WTC11 (cell line): Measurements from ENCODE around the gene DAND5. TPM values are rescaled to one million over a fixed set of nuclear protein-coding genes. Genes with fewer than 3 reads are reported as not detected.
A peak's percentile ranks its signal among the peaks of the same experiment; 100 is the strongest.

ENCODE experiments used
- ATAC-seq: fragments of 200-7000 bp; cut with Tn5 transposase; 2 replicates; pipeline ENCODE4 v1.10.0; 2021; ENCODE audit warnings: mild to moderate bottlenecking, moderate library complexity
- CTCF ChIA-PET: fragments of 300-600 bp; sonication (Branson Sonifier 250); formaldehyde crosslinking; loops from one replicate; lab custom pipeline; 2021; ENCODE audit warnings: antibody characterized with exemption; lab: Charles Lee
- POLR2A ChIA-PET: fragments of 350-600 bp; sonication (Branson Sonifier 250); formaldehyde crosslinking; loops from one replicate; lab custom pipeline; 2021; ENCODE audit warnings: antibody characterized with exemption; lab: Charles Lee
- DNase-seq: peaks from one replicate; pipeline ENCODE4 v3.0.0; 2021; ENCODE audit warnings: low spot score
- H3K27ac Mint-ChIP-seq: 2 replicates; pipeline ENCODE4 v1.8.0; 2021; ENCODE audit warnings: mixed read lengths
- H3K27me3 Mint-ChIP-seq: 2 replicates; pipeline ENCODE4 v1.8.0; 2021; ENCODE audit warnings: low read depth, mild to moderate bottlenecking, moderate library complexity, mixed read lengths
- H3K36me3 Mint-ChIP-seq: 2 replicates; pipeline ENCODE4 v1.8.0; 2021; ENCODE audit warnings: mixed read lengths
- H3K4me1 Mint-ChIP-seq: 2 replicates; pipeline ENCODE4 v1.8.0; 2022; ENCODE audit warnings: mixed read lengths
- H3K4me3 Mint-ChIP-seq: 2 replicates; pipeline ENCODE4 v1.8.0; 2021; ENCODE audit warnings: mild to moderate bottlenecking, moderate library complexity, mixed read lengths
- H3K9me3 Mint-ChIP-seq: 2 replicates; pipeline ENCODE4 v1.8.0; 2021; ENCODE audit warnings: mixed read lengths
- CREB1 ChIP-seq: sonication (generic); formaldehyde crosslinking; IDR thresholded peaks from 2 replicates; pipeline ENCODE4 v1.8.0; 2023; ENCODE audit warnings: mild to moderate bottlenecking, missing genetic modification reagents
- E2F4 ChIP-seq: sonication (generic); formaldehyde crosslinking; IDR thresholded peaks from 2 replicates; pipeline ENCODE4 v1.8.1; 2022; ENCODE audit warnings: low read depth, mild to moderate bottlenecking, moderate library complexity, missing genetic modification reagents, borderline replicate concordance
- GRHL2 ChIP-seq: fragments of 250-450 bp; sonication (Bioruptor Pico); IDR thresholded peaks from 2 replicates; pipeline ENCODE4 v1.8.0; 2022; ENCODE audit warnings: mild to moderate bottlenecking, moderate library complexity; ENCODE audit not compliant: insufficient replicate concordance, severe bottlenecking
- HMGXB4 ChIP-seq: sonication (generic); formaldehyde crosslinking; IDR thresholded peaks from 2 replicates; pipeline ENCODE4 v1.8.1; 2023; ENCODE audit warnings: mild to moderate bottlenecking, moderate library complexity, missing genetic modification reagents
- JAZF1 ChIP-seq: fragments of 250-450 bp; sonication (Bioruptor Pico); IDR thresholded peaks from 2 replicates; pipeline ENCODE4 v1.9.0; 2021; ENCODE audit warnings: moderate library complexity, mild to moderate bottlenecking, inconsistent platforms
- KAT7 ChIP-seq: sonication (generic); formaldehyde crosslinking; IDR thresholded peaks from 2 replicates; pipeline ENCODE4 v1.8.1; 2023; ENCODE audit warnings: missing genetic modification reagents, mild to moderate bottlenecking, borderline replicate concordance
- NR1H2 ChIP-seq: sonication (generic); formaldehyde crosslinking; IDR thresholded peaks from 2 replicates; pipeline ENCODE4 v1.9.0; 2021; ENCODE audit warnings: mild to moderate bottlenecking, moderate library complexity, missing genetic modification reagents
- TEAD1 ChIP-seq: sonication (generic); formaldehyde crosslinking; IDR thresholded peaks from 2 replicates; pipeline ENCODE4 v1.8.0; 2022; ENCODE audit warnings: mild to moderate bottlenecking, missing genetic modification reagents
- total RNA-seq: library from RNA; stranded (reverse); gene quantifications from 3 replicates; pipeline ENCODE4 v1.2.3, GENCODE V29; 2021
- TF ChIP-seq, protein P1 (sequence below): sonication (generic); formaldehyde crosslinking; IDR thresholded peaks from 2 replicates; pipeline ENCODE4 v1.8.1; 2023; ENCODE audit warnings: mild to moderate bottlenecking, missing genetic modification reagents
- TF ChIP-seq, protein P2 (sequence below): sonication (generic); formaldehyde crosslinking; IDR thresholded peaks from 2 replicates; pipeline ENCODE4 v1.8.0; 2022; ENCODE audit warnings: mild to moderate bottlenecking, missing genetic modification reagents
- TF ChIP-seq, protein P3 (sequence below): fragments of 250-450 bp; sonication (Bioruptor Pico); IDR thresholded peaks from 2 replicates; pipeline ENCODE4 v1.9.0; 2021; ENCODE audit warnings: mild to moderate bottlenecking

The DAND5 gene
- total RNA-seq, 1 experiment from 2014 or later = 0.22 TPM

GRCh38 chr19:12995596-12996405 lies 26.4 kb downstream of the DAND5 start (continued):
- TF ChIP-seq, protein P1, sequence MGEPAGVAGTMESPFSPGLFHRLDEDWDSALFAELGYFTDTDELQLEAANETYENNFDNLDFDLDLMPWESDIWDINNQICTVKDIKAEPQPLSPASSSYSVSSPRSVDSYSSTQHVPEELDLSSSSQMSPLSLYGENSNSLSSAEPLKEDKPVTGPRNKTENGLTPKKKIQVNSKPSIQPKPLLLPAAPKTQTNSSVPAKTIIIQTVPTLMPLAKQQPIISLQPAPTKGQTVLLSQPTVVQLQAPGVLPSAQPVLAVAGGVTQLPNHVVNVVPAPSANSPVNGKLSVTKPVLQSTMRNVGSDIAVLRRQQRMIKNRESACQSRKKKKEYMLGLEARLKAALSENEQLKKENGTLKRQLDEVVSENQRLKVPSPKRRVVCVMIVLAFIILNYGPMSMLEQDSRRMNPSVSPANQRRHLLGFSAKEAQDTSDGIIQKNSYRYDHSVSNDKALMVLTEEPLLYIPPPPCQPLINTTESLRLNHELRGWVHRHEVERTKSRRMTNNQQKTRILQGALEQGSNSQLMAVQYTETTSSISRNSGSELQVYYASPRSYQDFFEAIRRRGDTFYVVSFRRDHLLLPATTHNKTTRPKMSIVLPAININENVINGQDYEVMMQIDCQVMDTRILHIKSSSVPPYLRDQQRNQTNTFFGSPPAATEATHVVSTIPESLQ (CRISPR knock-in tag) = no peak
- TF ChIP-seq, all 79 proteins: peak for 0

GRCh38 chr19:12996406-12997094 lies 27.2 kb downstream of the DAND5 start:
- ChIA-PET POLR2A (no interaction called here), CTCF (interaction anchor here (1.1 to 1.7 kb wide), 4 partner anchors 19 to 97 kb away, joined by 3 to 7 read pairs (median 4); no protein-coding TSS in a partner anchor)
- peaks cover 3% of the 10 kb centered on the region; the same call in 1 of the 2 replicates for H3K36me3 Mint-ChIP-seq
- peak; percentile 83 for ATAC-seq
- H3K4me3 Mint-ChIP-seq = peak overlapping the region; percentile 35; the same call in 1 of the 2 replicates
- no peaks in the 10 kb centered on the region for H3K9me3 Mint-ChIP-seq
- no peak overlapping the region for H3K27ac Mint-ChIP-seq
- H3K27me3 Mint-ChIP-seq = peaks cover 94% of the 10 kb centered on the region
- DNase-seq = peak; percentile 68
- peaks cover 6% of the 10 kb centered on the region for H3K4me1 Mint-ChIP-seq
- TF ChIP-seq KAT7 = 0 out of 2 replicates have a peak, but pooled peaks have one; percentile 28
- no peak for TF ChIP-seq CREB1 (CRISPR knock-in tag)
- peak; percentile 58; the same call in 1 of the 2 replicates for TF ChIP-seq HMGXB4 (CRISPR knock-in tag)
- TF ChIP-seq, protein P2, sequence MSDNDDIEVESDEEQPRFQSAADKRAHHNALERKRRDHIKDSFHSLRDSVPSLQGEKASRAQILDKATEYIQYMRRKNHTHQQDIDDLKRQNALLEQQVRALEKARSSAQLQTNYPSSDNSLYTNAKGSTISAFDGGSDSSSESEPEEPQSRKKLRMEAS (CRISPR knock-in tag) = peak; percentile 53; the same call in 1 of the 2 replicates
- TF ChIP-seq NR1H2 (CRISPR knock-in tag) = no peak
- TF ChIP-seq, all 79 proteins: peak for 3

GRCh38 chr19:12997179-12997966 lies 28.0 kb downstream of the DAND5 start:
- CTCF ChIA-PET = interaction anchor here (1.1 to 1.7 kb wide), 4 partner anchors 20 to 96 kb away, joined by 3 to 7 read pairs (median 4); no protein-coding TSS in a partner anchor
- H3K27ac Mint-ChIP-seq = no peak overlapping the region
- peaks cover 88% of the 10 kb centered on the region for H3K27me3 Mint-ChIP-seq
- H3K36me3 Mint-ChIP-seq = peaks cover 3% of the 10 kb centered on the region; the same call in 1 of the 2 replicates
- H3K4me3 Mint-ChIP-seq = peak overlapping the region; percentile 35; the same call in 1 of the 2 replicates
- no peak for TF ChIP-seq JAZF1
- TF ChIP-seq TEAD1 (CRISPR knock-in tag) = no peak
- TF ChIP-seq, protein P3, sequence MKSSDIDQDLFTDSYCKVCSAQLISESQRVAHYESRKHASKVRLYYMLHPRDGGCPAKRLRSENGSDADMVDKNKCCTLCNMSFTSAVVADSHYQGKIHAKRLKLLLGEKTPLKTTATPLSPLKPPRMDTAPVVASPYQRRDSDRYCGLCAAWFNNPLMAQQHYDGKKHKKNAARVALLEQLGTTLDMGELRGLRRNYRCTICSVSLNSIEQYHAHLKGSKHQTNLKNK (CRISPR knock-in tag) = no peak
- TF ChIP-seq E2F4 (CRISPR knock-in tag) = no peak
- no peak for TF ChIP-seq GRHL2
- peaks cover 6% of the 10 kb centered on the region for H3K4me1 Mint-ChIP-seq
- H3K9me3 Mint-ChIP-seq = no peaks in the 10 kb centered on the region
- no peak for ATAC-seq
- POLR2A ChIA-PET = no interaction called here
- DNase-seq = no peak
